ENCODE measurements around the gene KIF5B. TPM values are rescaled to one million over a fixed set of nuclear protein-coding genes. Genes with fewer than 3 reads are reported as not detected.

KIF5B gene
- total RNA-seq, 2 experiments from 2014 or later = 63.8 to 81.3 TPM

GRCh38 chr10:32051926-32052325 lies 4.3 kb downstream of the KIF5B start:
- Histone ChIP-seq H3K4me3 (ENCODE audit: low read depth, low read length, poor library complexity, severe bottlenecking) (peak overlapping the region; percentile 87), H2AFZ (ENCODE audit: low read length) (no peak overlapping the region), H3K4me1 (ENCODE audit: insufficient read depth, low read length, poor library complexity, severe bottlenecking) (peaks cover 43% of the 10 kb centered on the region), H3K9me2 (ENCODE audit: insufficient read depth, low read length) (no peaks in the 10 kb centered on the region; the same call in 1 of the 2 replicates), H3K4me2 (ENCODE audit: low read length) (peak overlapping the region; percentile 97), H4K20me1 (ENCODE audit: insufficient read depth, low read length) (peaks cover 76% of the 10 kb centered on the region), H3K36me3 (ENCODE audit: insufficient read depth, low read length) (peaks cover 79% of the 10 kb centered on the region), H3K27ac (ENCODE audit: low read depth, low read length, poor library complexity, severe bottlenecking) (no peak overlapping the region), H3K9me3 (ENCODE audit: low read length) (no peaks in the 10 kb centered on the region), H3K79me2 (ENCODE audit: insufficient read depth, low read depth, low read length) (peaks cover 95% of the 10 kb centered on the region)
- BruUV-seq (replicated peaks) = no TSS peak
- no peak for DNase-seq (ENCODE audit: low spot score)
- ChIA-PET POLR2A (interaction anchor here (0.5 to 0.9 kb wide), 7 partner anchors 14 to 323 kb away, joined by 3 to 4 read pairs (median 3); no protein-coding TSS in a partner anchor), CTCF (ENCODE audit: unreplicated experiment) (no interaction called here)
- intact Hi-C loops (cut with micrococcal nuclease; ENCODE audit: unreplicated experiment) = loop anchor here (10.0 kb wide), 1 partner anchor 1347 kb away; no protein-coding TSS in a partner anchor
- TF ChIP-seq EZH2phosphoT487 (IDR thresholded peaks at IDR 0.05; ENCODE audit: borderline replicate concordance, low read depth, low read length) = no peak

- Histone ChIP-seq H3K79me2 (ENCODE audit: insufficient read depth, low read depth, low read length) (peaks cover 100% of the 10 kb centered on the region), H2AFZ (ENCODE audit: low read length) (no peak overlapping the region), H3K36me3 (ENCODE audit: insufficient read depth, low read length) (peaks cover 94% of the 10 kb centered on the region), H3K9me3 (ENCODE audit: low read length) (no peaks in the 10 kb centered on the region), H3K4me1 (ENCODE audit: insufficient read depth, low read length, poor library complexity, severe bottlenecking) (peaks cover 39% of the 10 kb centered on the region), H3K4me2 (ENCODE audit: low read length) (peak overlapping the region; percentile 30; the same call in 1 of the 2 replicates), H3K27ac (ENCODE audit: low read depth, low read length, poor library complexity, severe bottlenecking) (no peak overlapping the region), H3K4me3 (ENCODE audit: low read depth, low read length, poor library complexity, severe bottlenecking) (no peak overlapping the region), H4K20me1 (ENCODE audit: insufficient read depth, low read length) (peaks cover 76% of the 10 kb centered on the region), H3K9me2 (ENCODE audit: insufficient read depth, low read length) (no peaks in the 10 kb centered on the region; the same call in 1 of the 2 replicates)
- ChIA-PET CTCF (ENCODE audit: unreplicated experiment) (interaction anchor here (1.0 kb wide), 1 partner anchor 9 kb away, joined by 3 read pairs; no protein-coding TSS in a partner anchor), POLR2A (interaction anchor here (1.2 kb wide), 1 partner anchor 27 kb away, joined by 3 read pairs; no protein-coding TSS in a partner anchor)
- no peak for DNase-seq (ENCODE audit: low spot score)
- intact Hi-C loops (cut with micrococcal nuclease; ENCODE audit: unreplicated experiment) = loop anchor here (10.0 kb wide), 1 partner anchor 1345 kb away; no protein-coding TSS in a partner anchor
- TF ChIP-seq CTCF (conservative IDR thresholded peaks at IDR 0.05; ENCODE audit: low read length) (no peak), EZH2phosphoT487 (IDR thresholded peaks at IDR 0.05; ENCODE audit: borderline replicate concordance, low read depth, low read length) (no peak)
- BruUV-seq (replicated peaks) = no TSS peak
Observed at GRCh38 chr10:32050177-32050576, 6.0 kb downstream of the KIF5B start.

GRCh38 chr10:32049113-32049512 lies 7.1 kb downstream of the KIF5B start:
- ChIA-PET CTCF (ENCODE audit: unreplicated experiment) (no interaction called here), POLR2A (interaction anchor here (0.5 kb wide), 1 partner anchor 295 kb away, joined by 3 read pairs; no protein-coding TSS in a partner anchor)
- Histone ChIP-seq H3K9me2 (ENCODE audit: insufficient read depth, low read length) (no peaks in the 10 kb centered on the region; the same call in 1 of the 2 replicates), H3K9me3 (ENCODE audit: low read length) (no peaks in the 10 kb centered on the region), H3K4me1 (ENCODE audit: insufficient read depth, low read length, poor library complexity, severe bottlenecking) (peaks cover 39% of the 10 kb centered on the region), H3K36me3 (ENCODE audit: insufficient read depth, low read length) (peaks cover 94% of the 10 kb centered on the region), H4K20me1 (ENCODE audit: insufficient read depth, low read length) (peaks cover 73% of the 10 kb centered on the region), H3K27ac (ENCODE audit: low read depth, low read length, poor library complexity, severe bottlenecking) (no peak overlapping the region), H2AFZ (ENCODE audit: low read length) (no peak overlapping the region), H3K4me3 (ENCODE audit: low read depth, low read length, poor library complexity, severe bottlenecking) (no peak overlapping the region), H3K79me2 (ENCODE audit: insufficient read depth, low read depth, low read length) (peaks cover 100% of the 10 kb centered on the region), H3K4me2 (ENCODE audit: low read length) (no peak overlapping the region)
- no peak for DNase-seq (ENCODE audit: low spot score)
- intact Hi-C loops (cut with micrococcal nuclease; ENCODE audit: unreplicated experiment) = no loop called here
- no TSS peak for BruUV-seq (replicated peaks)
- TF ChIP-seq CTCF (conservative IDR thresholded peaks at IDR 0.05; ENCODE audit: low read length) (no peak), EZH2phosphoT487 (IDR thresholded peaks at IDR 0.05; ENCODE audit: borderline replicate concordance, low read depth, low read length) (no peak)
